ENCODE results near the gene TECR. TPM values are rescaled to one million over a fixed set of nuclear protein-coding genes. Genes with fewer than 3 reads are reported as not detected.
A peak's percentile ranks its signal among the peaks of the same experiment; 100 is the strongest.

The TECR gene
- polyA plus RNA-seq, 1 experiment: 59.6 TPM

- ChIA-PET POLR2A (interaction anchor here (1.1 to 3.4 kb wide), 3 partner anchors 9 to 22 kb away, joined by 4 to 27 read pairs (median 5); partner anchors contain the start of gene DNAJB1), CTCF (interaction anchor here (3.8 kb wide), 1 partner anchor 15 kb away, joined by 30 read pairs; no protein-coding TSS in a partner anchor)
- no peaks in the 10 kb centered on the region for H3K9me3 ChIP-seq (ENCODE audit: control insufficient read depth, insufficient read depth, low read length)
- peak overlapping the region; percentile 78 for H3K4me3 ChIP-seq (ENCODE audit: low read depth, low read length)
- TF ChIP-seq CTCF (IDR thresholded peaks at IDR 0.05; ENCODE audit: low read depth, low read length): no peak
- no peak overlapping the region for H3K27ac ChIP-seq (ENCODE audit: low read depth, low read length)
- no peak for DNase-seq (ENCODE audit: low read depth, low spot score)
- H3K27me3 ChIP-seq (ENCODE audit: control insufficient read depth, insufficient read depth, low read length): no peaks in the 10 kb centered on the region
Measured at GRCh38 chr19:14495672-14496028, 33.7 kb upstream of the TECR start.

GRCh38 chr19:14496029-14496833 lies 33.2 kb upstream of the TECR start, which contains the start of gene GIPC1:
TSS of gene GIPC1 (minus strand) at chr19:14496127. CDS start at chr19:14482976, 13,151 bp downstream.
- no peaks in the 10 kb centered on the region for H3K9me3 ChIP-seq (ENCODE audit: control insufficient read depth, insufficient read depth, low read length)

GRCh38 chr19:14496834-14497227 lies 32.6 kb upstream of the TECR start:
- CTCF ChIA-PET: interaction anchor here (1.1 to 3.8 kb wide), 3 partner anchors 9 to 25 kb away, joined by 3 to 30 read pairs (median 6); no protein-coding TSS in a partner anchor
- no peaks in the 10 kb centered on the region for H3K27me3 ChIP-seq (ENCODE audit: control insufficient read depth, insufficient read depth, low read length)
- no peak overlapping the region for H3K27ac ChIP-seq (ENCODE audit: low read depth, low read length)
- H3K4me3 ChIP-seq (ENCODE audit: low read depth, low read length): no peak overlapping the region; the same call in 1 of the 2 replicates
- no peaks in the 10 kb centered on the region for H3K9me3 ChIP-seq (ENCODE audit: control insufficient read depth, insufficient read depth, low read length)
- POLR2A ChIA-PET: interaction anchor here (0.6 to 3.4 kb wide), 6 partner anchors 8 to 115 kb away, joined by 3 to 27 read pairs (median 4); partner anchors contain the start of gene DNAJB1
- TF ChIP-seq CTCF (IDR thresholded peaks at IDR 0.05; ENCODE audit: low read depth, low read length): no peak
- DNase-seq (ENCODE audit: low read depth, low spot score): no peak

More at GRCh38 chr19:14496029-14496833, 33.2 kb upstream of the TECR start, which contains the start of gene GIPC1:
- Histone ChIP-seq H3K27me3 (ENCODE audit: control insufficient read depth, insufficient read depth, low read length) (no peaks in the 10 kb centered on the region), H3K27ac (ENCODE audit: low read depth, low read length) (no peak within 1 kb of the TSS), H3K4me3 (ENCODE audit: low read depth, low read length) (peak within 1 kb of the TSS; percentile 78)
- peak; percentile 98 for DNase-seq (ENCODE audit: low read depth, low spot score)
- no peak for TF ChIP-seq CTCF (IDR thresholded peaks at IDR 0.05; ENCODE audit: low read depth, low read length)
- POLR2A ChIA-PET: interaction anchor here (0.6 to 3.4 kb wide), 5 partner anchors 9 to 21 kb away, joined by 3 to 27 read pairs (median 4); partner anchors contain the start of gene DNAJB1
- CTCF ChIA-PET: interaction anchor here (1.1 to 3.8 kb wide), 2 partner anchors 10 to 16 kb away, joined by 6 to 30 read pairs; no protein-coding TSS in a partner anchor

- H3K27ac ChIP-seq (ENCODE audit: low read depth, low read length): no peak overlapping the region
- DNase-seq (ENCODE audit: low read depth, low spot score): no peak
- H3K27me3 ChIP-seq (ENCODE audit: control insufficient read depth, insufficient read depth, low read length): no peaks in the 10 kb centered on the region
- TF ChIP-seq CTCF (IDR thresholded peaks at IDR 0.05; ENCODE audit: low read depth, low read length): no peak
- no peak overlapping the region for H3K4me3 ChIP-seq (ENCODE audit: low read depth, low read length)
- no peaks in the 10 kb centered on the region for H3K9me3 ChIP-seq (ENCODE audit: control insufficient read depth, insufficient read depth, low read length)
- ChIA-PET POLR2A (interaction anchor here (0.8 to 3.4 kb wide), 3 partner anchors 17 to 116 kb away, joined by 4 to 27 read pairs (median 5); partner anchors contain the start of gene DNAJB1), CTCF (interaction anchor here (1.1 to 3.8 kb wide), 3 partner anchors 9 to 26 kb away, joined by 3 to 30 read pairs (median 6); no protein-coding TSS in a partner anchor)
Measured at GRCh38 chr19:14497228-14497921, 32.0 kb upstream of the TECR start.

Data from AG04450 (cell line).